Peyer's patch (tissue), 4 donors: Measurements from ENCODE around the gene MMP28.

Experiments
- POLR2A ChIP-seq, 2 donors: fragments of 450-650 bp; IDR thresholded peaks; one replicate each; pipeline ENCODE4 v1.5.1; 2017; ENCODE audit warnings: antibody characterized with exemption in 2 of 2, mild to moderate bottlenecking in 2 of 2, moderate library complexity in 2 of 2
- TF ChIP-seq, protein P1 (sequence below), 6 experiments: fragments of 450-650 bp in 4 of 6; fragments of 200-600 bp in 2 of 6; sonication (generic) in 1 of 6; IDR thresholded peaks; one replicate each; pipeline ENCODE4 v1.5.1; 2017 to 2019; ENCODE audit warnings: antibody characterized with exemption in 6 of 6, mild to moderate bottlenecking in 3 of 6, moderate library complexity in 1 of 6

DNA sequence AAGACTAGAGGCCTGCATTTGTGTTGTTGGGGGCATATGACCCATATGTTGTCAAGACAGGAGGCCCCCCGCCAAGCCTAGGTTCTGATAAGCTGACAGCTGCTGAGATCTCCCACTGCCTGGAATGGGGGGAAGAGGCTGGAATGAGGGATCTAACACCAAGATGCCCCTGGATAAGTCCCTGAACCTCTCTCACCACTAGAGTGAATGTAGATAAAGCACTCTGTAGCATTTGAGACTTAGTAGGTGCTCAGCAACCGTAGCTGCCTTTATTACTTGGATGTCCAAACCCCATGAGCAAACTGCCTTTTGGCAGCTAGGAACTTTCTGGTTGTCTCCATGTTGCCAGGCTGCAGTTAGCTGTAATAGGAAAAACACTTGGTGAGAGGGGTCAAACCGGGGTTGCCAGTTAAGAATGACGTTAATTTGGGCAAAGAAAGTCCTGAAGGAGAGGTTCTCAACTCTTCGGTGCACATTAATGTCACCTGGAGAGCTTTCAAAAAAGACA is 68.4 kb downstream of the MMP28 start:
- TF ChIP-seq, protein P1, sequence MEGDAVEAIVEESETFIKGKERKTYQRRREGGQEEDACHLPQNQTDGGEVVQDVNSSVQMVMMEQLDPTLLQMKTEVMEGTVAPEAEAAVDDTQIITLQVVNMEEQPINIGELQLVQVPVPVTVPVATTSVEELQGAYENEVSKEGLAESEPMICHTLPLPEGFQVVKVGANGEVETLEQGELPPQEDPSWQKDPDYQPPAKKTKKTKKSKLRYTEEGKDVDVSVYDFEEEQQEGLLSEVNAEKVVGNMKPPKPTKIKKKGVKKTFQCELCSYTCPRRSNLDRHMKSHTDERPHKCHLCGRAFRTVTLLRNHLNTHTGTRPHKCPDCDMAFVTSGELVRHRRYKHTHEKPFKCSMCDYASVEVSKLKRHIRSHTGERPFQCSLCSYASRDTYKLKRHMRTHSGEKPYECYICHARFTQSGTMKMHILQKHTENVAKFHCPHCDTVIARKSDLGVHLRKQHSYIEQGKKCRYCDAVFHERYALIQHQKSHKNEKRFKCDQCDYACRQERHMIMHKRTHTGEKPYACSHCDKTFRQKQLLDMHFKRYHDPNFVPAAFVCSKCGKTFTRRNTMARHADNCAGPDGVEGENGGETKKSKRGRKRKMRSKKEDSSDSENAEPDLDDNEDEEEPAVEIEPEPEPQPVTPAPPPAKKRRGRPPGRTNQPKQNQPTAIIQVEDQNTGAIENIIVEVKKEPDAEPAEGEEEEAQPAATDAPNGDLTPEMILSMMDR (IDR thresholded peaks at IDR 0.05), result no peak
- TF ChIP-seq POLR2A (IDR thresholded peaks at IDR 0.05), result no peak
